LNCaP clone FGC (cell line): ENCODE data around the gene NUBPL.

Source experiments
- DNase-seq: peaks from one replicate; pipeline ENCODE4 v3.0.0-alpha.2; 2011; ENCODE audit warnings: low read depth
- H3K4me3 ChIP-seq: 2 replicates; pipeline ENCODE4 v1.5.1; 2011; ENCODE audit warnings: mild to moderate bottlenecking, low read depth, low read length, control low read depth
- TF ChIP-seq, protein P1 (sequence below): IDR thresholded peaks from 2 replicates; pipeline ENCODE4 v1.5.1; 2012; ENCODE audit warnings: mild to moderate bottlenecking; ENCODE audit not compliant: control insufficient read depth, insufficient read depth; ENCODE audit errors: extremely low read depth

NUBPL gene

GRCh38 chr14:31902945-31903646 lies 341.9 kb downstream of the NUBPL start:
- DNase-seq = no peak
- TF ChIP-seq, protein P1, sequence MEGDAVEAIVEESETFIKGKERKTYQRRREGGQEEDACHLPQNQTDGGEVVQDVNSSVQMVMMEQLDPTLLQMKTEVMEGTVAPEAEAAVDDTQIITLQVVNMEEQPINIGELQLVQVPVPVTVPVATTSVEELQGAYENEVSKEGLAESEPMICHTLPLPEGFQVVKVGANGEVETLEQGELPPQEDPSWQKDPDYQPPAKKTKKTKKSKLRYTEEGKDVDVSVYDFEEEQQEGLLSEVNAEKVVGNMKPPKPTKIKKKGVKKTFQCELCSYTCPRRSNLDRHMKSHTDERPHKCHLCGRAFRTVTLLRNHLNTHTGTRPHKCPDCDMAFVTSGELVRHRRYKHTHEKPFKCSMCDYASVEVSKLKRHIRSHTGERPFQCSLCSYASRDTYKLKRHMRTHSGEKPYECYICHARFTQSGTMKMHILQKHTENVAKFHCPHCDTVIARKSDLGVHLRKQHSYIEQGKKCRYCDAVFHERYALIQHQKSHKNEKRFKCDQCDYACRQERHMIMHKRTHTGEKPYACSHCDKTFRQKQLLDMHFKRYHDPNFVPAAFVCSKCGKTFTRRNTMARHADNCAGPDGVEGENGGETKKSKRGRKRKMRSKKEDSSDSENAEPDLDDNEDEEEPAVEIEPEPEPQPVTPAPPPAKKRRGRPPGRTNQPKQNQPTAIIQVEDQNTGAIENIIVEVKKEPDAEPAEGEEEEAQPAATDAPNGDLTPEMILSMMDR = no peak
- H3K4me3 ChIP-seq = no peak overlapping the region

GRCh38 chr14:31909977-31910376 lies 348.8 kb downstream of the NUBPL start:
- no peak overlapping the region for H3K4me3 ChIP-seq
- TF ChIP-seq, protein P1 = no peak
- DNase-seq = no peak
